ENCODE measurements around the gene TTF2. TPM values are rescaled to one million over a fixed set of nuclear protein-coding genes. Genes with fewer than 3 reads are reported as not detected.

The TTF2 gene
- total RNA-seq, 6 experiments from 2014 or later, result 2.3 to 6.0 (median 4.3) TPM

DNA sequence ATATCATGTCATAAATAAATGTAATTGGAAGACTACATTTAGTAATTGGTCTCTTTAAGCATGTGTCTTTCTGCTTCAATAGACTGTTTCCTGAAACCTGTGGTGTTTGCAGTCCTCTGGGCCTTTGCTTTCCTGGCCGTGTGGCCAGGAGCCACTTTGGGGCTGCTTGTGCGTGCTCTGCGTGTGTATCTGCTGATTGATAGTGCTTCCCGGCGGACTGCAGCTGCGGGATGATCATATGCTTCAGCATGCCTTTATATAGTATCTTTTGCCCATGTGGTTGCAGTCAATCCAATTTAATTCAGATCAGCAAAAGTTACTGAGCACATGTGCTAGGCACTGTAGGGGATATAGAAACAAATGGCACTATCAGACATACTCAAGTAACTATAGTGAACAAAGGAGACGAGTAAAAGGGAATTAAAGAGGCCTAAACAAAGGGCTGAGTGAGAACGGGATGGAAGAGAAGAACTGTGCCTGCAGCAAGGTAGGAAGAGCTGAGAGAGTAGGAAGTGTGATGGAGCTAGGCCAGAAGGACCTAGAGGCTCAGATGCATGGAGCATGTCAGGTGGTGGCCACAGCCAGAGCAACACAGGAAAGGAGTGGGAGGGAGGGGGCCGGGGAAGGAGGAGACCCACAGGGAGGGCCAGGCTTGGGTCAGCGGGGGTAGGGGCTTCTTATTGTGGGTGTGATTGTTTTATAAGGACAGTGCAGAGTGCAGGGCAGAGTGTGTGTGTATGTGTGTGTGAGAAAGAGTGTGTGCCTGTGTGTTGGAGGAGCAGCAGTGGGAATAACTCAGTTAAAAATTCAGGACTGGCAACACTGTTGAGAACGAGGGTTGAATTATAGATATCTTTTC lies 27.2 kb upstream of the TTF2 start:
- no peak for ATAC-seq
- Histone ChIP-seq H3K27me3 (no peaks in the 10 kb centered on the region), H3K36me3 (no peaks in the 10 kb centered on the region), H3K9me3 (no peaks in the 10 kb centered on the region), H3K4me1 (no peaks in the 10 kb centered on the region), H3K27ac (no peak overlapping the region), H3K4me3 (no peak overlapping the region)
- TF ChIP-seq, protein P1, sequence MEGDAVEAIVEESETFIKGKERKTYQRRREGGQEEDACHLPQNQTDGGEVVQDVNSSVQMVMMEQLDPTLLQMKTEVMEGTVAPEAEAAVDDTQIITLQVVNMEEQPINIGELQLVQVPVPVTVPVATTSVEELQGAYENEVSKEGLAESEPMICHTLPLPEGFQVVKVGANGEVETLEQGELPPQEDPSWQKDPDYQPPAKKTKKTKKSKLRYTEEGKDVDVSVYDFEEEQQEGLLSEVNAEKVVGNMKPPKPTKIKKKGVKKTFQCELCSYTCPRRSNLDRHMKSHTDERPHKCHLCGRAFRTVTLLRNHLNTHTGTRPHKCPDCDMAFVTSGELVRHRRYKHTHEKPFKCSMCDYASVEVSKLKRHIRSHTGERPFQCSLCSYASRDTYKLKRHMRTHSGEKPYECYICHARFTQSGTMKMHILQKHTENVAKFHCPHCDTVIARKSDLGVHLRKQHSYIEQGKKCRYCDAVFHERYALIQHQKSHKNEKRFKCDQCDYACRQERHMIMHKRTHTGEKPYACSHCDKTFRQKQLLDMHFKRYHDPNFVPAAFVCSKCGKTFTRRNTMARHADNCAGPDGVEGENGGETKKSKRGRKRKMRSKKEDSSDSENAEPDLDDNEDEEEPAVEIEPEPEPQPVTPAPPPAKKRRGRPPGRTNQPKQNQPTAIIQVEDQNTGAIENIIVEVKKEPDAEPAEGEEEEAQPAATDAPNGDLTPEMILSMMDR (IDR thresholded peaks at IDR 0.05), result no peak
- TF ChIP-seq POLR2A (IDR thresholded peaks at IDR 0.05), result no peak
- intact Hi-C loops (cut with DNase I), result no loop called here
- WGBS (ENCODE audit: insufficient coverage, low coverage, low lambda C conversion rate, missing lambda C conversion rate), result 86% methylated on average over 7 of the region's 11 CpGs
- DNase-seq, result no peak

DNA sequence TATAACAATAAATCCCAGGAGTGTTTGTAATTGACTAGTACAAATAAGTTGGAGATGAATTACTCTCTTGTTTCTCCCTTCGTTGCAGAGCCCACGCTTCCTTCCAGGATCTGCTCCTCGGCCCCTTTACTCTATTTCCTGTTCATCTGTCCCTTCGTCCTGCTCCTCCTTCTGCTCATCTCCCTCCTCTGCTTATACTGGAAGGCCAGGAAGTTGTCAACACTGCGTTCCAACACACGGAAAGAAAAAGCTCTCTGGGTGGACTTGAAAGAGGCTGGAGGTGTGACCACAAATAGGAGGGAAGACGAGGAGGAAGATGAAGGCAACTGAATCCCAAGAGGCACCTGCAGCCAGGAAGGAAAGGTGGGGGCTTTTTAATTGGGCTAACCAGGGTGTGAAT lies 26.4 kb upstream of the TTF2 start:
- H3K9me3 ChIP-seq, result no peaks in the 10 kb centered on the region
- H3K4me3 ChIP-seq, result no peak overlapping the region
- TF ChIP-seq, protein P1 (IDR thresholded peaks at IDR 0.05), result no peak
- no peak for TF ChIP-seq POLR2A (IDR thresholded peaks at IDR 0.05)
- intact Hi-C loops (cut with DNase I), result no loop called here
- H3K27ac ChIP-seq, result no peak overlapping the region
- no peaks in the 10 kb centered on the region for H3K27me3 ChIP-seq
- H3K4me1 ChIP-seq, result no peaks in the 10 kb centered on the region
- H3K36me3 ChIP-seq, result no peaks in the 10 kb centered on the region
- ATAC-seq, result no peak
- WGBS (ENCODE audit: insufficient coverage, low coverage, low lambda C conversion rate, missing lambda C conversion rate), result 56% methylated on average over 7 of the region's 7 CpGs
- DNase-seq, result no peak

DNA sequence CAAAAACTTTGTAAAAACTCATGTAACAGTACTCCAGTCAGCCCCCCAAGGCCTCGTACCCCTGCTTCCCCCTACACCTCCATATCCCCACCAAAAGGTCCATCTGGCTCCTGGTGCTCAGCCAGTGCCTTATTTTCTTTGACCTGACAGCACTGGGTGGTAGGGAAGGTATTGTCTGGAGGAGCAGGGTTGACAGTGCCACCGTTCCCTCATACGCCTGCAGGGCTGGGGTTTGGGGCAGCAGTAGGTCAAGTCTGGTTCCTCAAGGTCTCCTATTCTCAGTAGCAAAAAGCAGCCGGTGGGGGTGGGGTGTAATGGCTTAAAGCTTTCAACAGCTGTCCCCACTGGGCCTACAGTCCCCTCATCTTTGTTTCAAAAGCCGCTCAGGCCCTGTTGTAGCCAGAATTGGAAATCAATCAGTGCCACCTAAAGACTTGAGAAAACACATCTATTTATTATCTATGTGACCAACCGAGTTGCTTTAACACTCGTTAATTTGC lies 25.3 kb upstream of the TTF2 start:
- Histone ChIP-seq H3K4me3 (no peak overlapping the region), H3K27me3 (no peaks in the 10 kb centered on the region), H3K4me1 (no peaks in the 10 kb centered on the region), H3K9me3 (no peaks in the 10 kb centered on the region), H3K27ac (no peak overlapping the region), H3K36me3 (no peaks in the 10 kb centered on the region)
- intact Hi-C loops (cut with DNase I), result no loop called here
- ATAC-seq (no peak), DNase-seq (no peak)
- 84% methylated on average over 5 of the region's 7 CpGs for WGBS (ENCODE audit: insufficient coverage, low coverage, low lambda C conversion rate, missing lambda C conversion rate)
- TF ChIP-seq POLR2A (IDR thresholded peaks at IDR 0.05), result no peak
- TF ChIP-seq, protein P1 (IDR thresholded peaks at IDR 0.05), result no peak

DNA sequence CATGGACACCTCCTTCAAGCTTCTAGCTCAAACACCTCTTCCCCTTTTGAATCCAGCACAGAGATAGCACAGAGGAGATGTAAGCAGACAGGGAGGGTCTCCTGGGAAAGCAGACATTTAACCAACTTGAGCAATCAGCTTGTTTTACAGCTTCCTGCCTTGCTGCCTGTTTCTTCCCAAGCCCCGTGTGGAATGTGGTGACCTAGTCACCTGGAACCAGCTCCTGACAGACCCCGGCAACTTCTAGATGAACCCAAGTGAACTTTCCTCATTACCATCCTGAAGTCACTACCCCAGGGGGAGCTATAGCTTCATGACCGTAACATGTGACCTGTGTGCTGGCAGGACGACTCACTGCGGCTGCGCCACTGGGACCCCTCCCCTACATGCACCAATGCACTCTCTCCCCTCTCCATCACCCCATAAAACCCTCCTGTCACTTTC lies 24.1 kb upstream of the TTF2 start:
- WGBS (ENCODE audit: insufficient coverage, low coverage, low lambda C conversion rate, missing lambda C conversion rate), result 17% methylated on average over 1 of the region's 6 CpGs
- TF ChIP-seq, protein P1 (IDR thresholded peaks at IDR 0.05), result no peak
- TF ChIP-seq POLR2A (IDR thresholded peaks at IDR 0.05), result no peak
- intact Hi-C loops (cut with DNase I), result no loop called here
- ATAC-seq (no peak), DNase-seq (no peak)
- Histone ChIP-seq H3K27me3 (no peaks in the 10 kb centered on the region), H3K27ac (no peak overlapping the region), H3K9me3 (no peaks in the 10 kb centered on the region), H3K36me3 (no peaks in the 10 kb centered on the region), H3K4me3 (no peak overlapping the region), H3K4me1 (no peaks in the 10 kb centered on the region)
